Measurements from ENCODE around the gene MORF4L1.
"Not testable (repeated sequence)": the region's sequence is repeated elsewhere in the genome, so short reads cannot be mapped to it uniquely, and the experiment has no call there.

Gene MORF4L1

GRCh38 chr15:78841376-78841706, 31.3 kb upstream of the MORF4L1 start:
- Histone ChIP-seq H3K4me2 (ENCODE audit: low read depth, low read length, poor library complexity, severe bottlenecking) (no peak overlapping the region), H3K9me3 (ENCODE audit: insufficient read depth, low read depth, low read length) (no peaks in the 10 kb centered on the region), H3K27me3 (ENCODE audit: insufficient read depth, low read length, poor library complexity, severe bottlenecking) (no peaks in the 10 kb centered on the region), H3K4me1 (ENCODE audit: insufficient read depth, low read length, poor library complexity, severe bottlenecking) (no peaks in the 10 kb centered on the region), H2AFZ (ENCODE audit: low read length) (no peak overlapping the region), H3K36me3 (ENCODE audit: insufficient read depth, low read length) (no peaks in the 10 kb centered on the region), H3K4me3 (ENCODE audit: low read length, poor library complexity, severe bottlenecking) (no peak overlapping the region), H3K79me2 (ENCODE audit: insufficient read depth, low read length) (no peaks in the 10 kb centered on the region), H3K9me2 (replicated peaks; ENCODE audit: low read depth, low read length) (no peaks in the 10 kb centered on the region), H3F3A (ENCODE audit: low read depth) (no peaks in the 10 kb centered on the region), H3K9ac (ENCODE audit: low read depth, low read length, poor library complexity, severe bottlenecking) (no peak overlapping the region), H4K20me1 (ENCODE audit: insufficient read depth, low read length, poor library complexity, severe bottlenecking) (no peaks in the 10 kb centered on the region)
- no peak for TF ChIP-seq EZH2phosphoT487 (IDR thresholded peaks at IDR 0.05; ENCODE audit: borderline replicate concordance)
- TF ChIP-seq, protein P1, sequence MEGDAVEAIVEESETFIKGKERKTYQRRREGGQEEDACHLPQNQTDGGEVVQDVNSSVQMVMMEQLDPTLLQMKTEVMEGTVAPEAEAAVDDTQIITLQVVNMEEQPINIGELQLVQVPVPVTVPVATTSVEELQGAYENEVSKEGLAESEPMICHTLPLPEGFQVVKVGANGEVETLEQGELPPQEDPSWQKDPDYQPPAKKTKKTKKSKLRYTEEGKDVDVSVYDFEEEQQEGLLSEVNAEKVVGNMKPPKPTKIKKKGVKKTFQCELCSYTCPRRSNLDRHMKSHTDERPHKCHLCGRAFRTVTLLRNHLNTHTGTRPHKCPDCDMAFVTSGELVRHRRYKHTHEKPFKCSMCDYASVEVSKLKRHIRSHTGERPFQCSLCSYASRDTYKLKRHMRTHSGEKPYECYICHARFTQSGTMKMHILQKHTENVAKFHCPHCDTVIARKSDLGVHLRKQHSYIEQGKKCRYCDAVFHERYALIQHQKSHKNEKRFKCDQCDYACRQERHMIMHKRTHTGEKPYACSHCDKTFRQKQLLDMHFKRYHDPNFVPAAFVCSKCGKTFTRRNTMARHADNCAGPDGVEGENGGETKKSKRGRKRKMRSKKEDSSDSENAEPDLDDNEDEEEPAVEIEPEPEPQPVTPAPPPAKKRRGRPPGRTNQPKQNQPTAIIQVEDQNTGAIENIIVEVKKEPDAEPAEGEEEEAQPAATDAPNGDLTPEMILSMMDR (conservative IDR thresholded peaks at IDR 0.05; ENCODE audit: low read length) = no peak

DNA sequence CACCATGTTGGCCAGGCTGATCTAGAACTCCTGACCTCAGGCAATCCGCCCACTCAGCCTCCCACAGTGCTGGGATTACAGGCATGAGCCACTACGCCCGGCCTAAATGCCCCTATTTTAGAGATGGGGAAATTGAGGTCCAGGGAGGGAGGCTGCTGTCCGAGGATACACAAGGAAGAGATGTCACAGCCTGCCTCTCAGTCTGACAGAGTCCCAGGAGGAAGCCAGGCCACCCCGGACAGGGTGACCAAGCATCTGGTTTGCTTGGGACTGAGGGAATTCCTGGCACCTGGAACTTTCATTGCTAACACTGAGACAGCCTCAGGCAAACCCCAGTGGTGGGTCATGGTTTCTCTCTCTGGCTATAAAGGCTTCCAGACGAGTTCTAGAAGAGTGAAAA, 30.8 kb upstream of the MORF4L1 start:
- Histone ChIP-seq H3K27me3 (ENCODE audit: insufficient read depth, low read length, poor library complexity, severe bottlenecking) (no peaks in the 10 kb centered on the region), H3K79me2 (ENCODE audit: insufficient read depth, low read length) (no peaks in the 10 kb centered on the region), H3K36me3 (ENCODE audit: insufficient read depth, low read length) (no peaks in the 10 kb centered on the region), H2AFZ (ENCODE audit: low read length) (no peak overlapping the region), H3F3A (ENCODE audit: low read depth) (no peaks in the 10 kb centered on the region), H3K9ac (ENCODE audit: low read depth, low read length, poor library complexity, severe bottlenecking) (no peak overlapping the region), H3K9me3 (ENCODE audit: insufficient read depth, low read depth, low read length) (no peaks in the 10 kb centered on the region), H3K9me2 (replicated peaks; ENCODE audit: low read depth, low read length) (no peaks in the 10 kb centered on the region), H3K4me1 (ENCODE audit: insufficient read depth, low read length, poor library complexity, severe bottlenecking) (no peaks in the 10 kb centered on the region), H4K20me1 (ENCODE audit: insufficient read depth, low read length, poor library complexity, severe bottlenecking) (no peaks in the 10 kb centered on the region), H3K4me3 (ENCODE audit: low read length, poor library complexity, severe bottlenecking) (no peak overlapping the region), H3K4me2 (ENCODE audit: low read depth, low read length, poor library complexity, severe bottlenecking) (no peak overlapping the region)
- no peak for TF ChIP-seq EZH2phosphoT487 (IDR thresholded peaks at IDR 0.05; ENCODE audit: borderline replicate concordance)
- TF ChIP-seq, protein P1 (conservative IDR thresholded peaks at IDR 0.05; ENCODE audit: low read length) = no peak

- Histone ChIP-seq H3K9me3 (ENCODE audit: insufficient read depth, low read depth, low read length) (no peaks in the 10 kb centered on the region), H3K4me3 (ENCODE audit: low read length, poor library complexity, severe bottlenecking) (no peak overlapping the region), H2AFZ (ENCODE audit: low read length) (no peak overlapping the region), H3K4me2 (ENCODE audit: low read depth, low read length, poor library complexity, severe bottlenecking) (no peak overlapping the region), H3K4me1 (ENCODE audit: insufficient read depth, low read length, poor library complexity, severe bottlenecking) (no peaks in the 10 kb centered on the region), H3K9me2 (replicated peaks; ENCODE audit: low read depth, low read length) (no peaks in the 10 kb centered on the region), H3K36me3 (ENCODE audit: insufficient read depth, low read length) (no peaks in the 10 kb centered on the region), H4K20me1 (ENCODE audit: insufficient read depth, low read length, poor library complexity, severe bottlenecking) (no peaks in the 10 kb centered on the region), H3K79me2 (ENCODE audit: insufficient read depth, low read length) (no peaks in the 10 kb centered on the region), H3K9ac (ENCODE audit: low read depth, low read length, poor library complexity, severe bottlenecking) (no peak overlapping the region), H3F3A (ENCODE audit: low read depth) (no peaks in the 10 kb centered on the region), H3K27me3 (ENCODE audit: insufficient read depth, low read length, poor library complexity, severe bottlenecking) (no peaks in the 10 kb centered on the region)
- TF ChIP-seq EZH2phosphoT487 (IDR thresholded peaks at IDR 0.05; ENCODE audit: borderline replicate concordance) = no peak
- TF ChIP-seq, protein P1 (conservative IDR thresholded peaks at IDR 0.05; ENCODE audit: low read length) = no peak
Observed at GRCh38 chr15:78842519-78842918, 30.2 kb upstream of the MORF4L1 start.

DNA sequence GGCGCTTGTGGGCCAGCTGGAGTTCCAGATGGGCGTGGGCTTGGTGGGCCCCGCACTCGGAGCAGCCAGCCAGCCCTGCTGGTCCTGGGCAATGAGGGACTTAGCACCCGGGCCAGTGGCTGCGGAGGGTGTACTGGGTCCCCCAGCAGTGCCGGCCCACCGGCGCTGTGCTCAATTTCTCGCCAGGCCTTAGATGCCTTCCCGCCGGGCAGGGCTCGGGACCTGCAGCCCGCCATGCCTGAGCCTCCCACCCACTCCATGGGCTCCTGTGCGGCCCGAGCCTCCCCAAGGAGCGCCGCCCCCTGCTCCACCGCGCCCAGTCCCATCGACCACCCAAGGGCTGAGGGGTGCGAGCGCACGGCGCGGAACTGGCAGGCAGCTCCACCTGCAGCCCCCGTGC, 25.8 kb upstream of the MORF4L1 start:
- H3K27me3 ChIP-seq (ENCODE audit: insufficient read depth, low read length, poor library complexity, severe bottlenecking); H3K36me3 ChIP-seq (ENCODE audit: insufficient read depth, low read length); H3K9ac ChIP-seq (ENCODE audit: low read depth, low read length, poor library complexity, severe bottlenecking); H4K20me1 ChIP-seq (ENCODE audit: insufficient read depth, low read length, poor library complexity, severe bottlenecking); H2AFZ ChIP-seq (ENCODE audit: low read length); H3K4me2 ChIP-seq (ENCODE audit: low read depth, low read length, poor library complexity, severe bottlenecking); H3K4me1 ChIP-seq (ENCODE audit: insufficient read depth, low read length, poor library complexity, severe bottlenecking); H3F3A ChIP-seq (ENCODE audit: low read depth); H3K9me2 ChIP-seq (replicated peaks; ENCODE audit: low read depth, low read length); H3K4me3 ChIP-seq (ENCODE audit: low read length, poor library complexity, severe bottlenecking); H3K9me3 ChIP-seq (ENCODE audit: insufficient read depth, low read depth, low read length); H3K79me2 ChIP-seq (ENCODE audit: insufficient read depth, low read length): not testable (repeated sequence)

GRCh38 chr15:78847387-78847906, 25.2 kb upstream of the MORF4L1 start:
- H3K4me3 ChIP-seq (ENCODE audit: low read length, poor library complexity, severe bottlenecking); H3K4me2 ChIP-seq (ENCODE audit: low read depth, low read length, poor library complexity, severe bottlenecking): not testable (repeated sequence)

More at GRCh38 chr15:78847387-78847906, 25.2 kb upstream of the MORF4L1 start:
- not testable (repeated sequence) for H3K9ac ChIP-seq (ENCODE audit: low read depth, low read length, poor library complexity, severe bottlenecking); H3K9me3 ChIP-seq (ENCODE audit: insufficient read depth, low read depth, low read length); H4K20me1 ChIP-seq (ENCODE audit: insufficient read depth, low read length, poor library complexity, severe bottlenecking); H3K9me2 ChIP-seq (replicated peaks; ENCODE audit: low read depth, low read length); H3F3A ChIP-seq (ENCODE audit: low read depth); H3K79me2 ChIP-seq (ENCODE audit: insufficient read depth, low read length); H3K27me3 ChIP-seq (ENCODE audit: insufficient read depth, low read length, poor library complexity, severe bottlenecking); H2AFZ ChIP-seq (ENCODE audit: low read length); H3K36me3 ChIP-seq (ENCODE audit: insufficient read depth, low read length); H3K4me1 ChIP-seq (ENCODE audit: insufficient read depth, low read length, poor library complexity, severe bottlenecking)
